ENCODE data around the gene RNF183.
"Not testable (repeated sequence)": the region's sequence is repeated elsewhere in the genome, so short reads cannot be mapped to it uniquely, and the experiment has no call there.

RNF183 gene

DNA sequence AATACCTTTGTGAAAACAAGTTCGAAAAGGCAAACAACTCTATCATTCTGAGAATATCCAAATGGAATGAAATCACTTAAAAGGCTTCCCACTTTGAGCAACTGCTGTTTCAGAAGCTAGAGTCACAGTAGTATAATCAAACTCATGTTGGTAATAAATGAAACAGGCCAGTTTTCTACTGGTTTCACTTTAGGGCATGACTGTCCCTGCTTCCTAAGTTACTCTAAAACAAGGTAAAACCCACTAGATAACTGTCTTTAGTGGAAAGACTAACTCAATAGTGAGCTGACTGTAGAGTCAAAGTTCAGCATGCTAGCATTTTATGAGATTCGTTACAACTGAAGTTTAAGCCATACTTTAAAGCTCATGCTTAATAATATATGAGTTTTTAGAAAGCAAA is 33.8 kb downstream of the RNF183 start:
- no peak for DNase-seq (ENCODE audit: low read depth)
- Histone ChIP-seq H3K36me3 (ENCODE audit: control insufficient read depth, insufficient read depth, low read length, severe bottlenecking) (peaks cover 52% of the 10 kb centered on the region), H3K27me3 (replicated peaks; ENCODE audit: control insufficient read depth, insufficient read depth, low read length) (no peaks in the 10 kb centered on the region), H3K4me3 (ENCODE audit: low read length) (no peak overlapping the region), H3K9me3 (ENCODE audit: control insufficient read depth, low read length) (no peaks in the 10 kb centered on the region), H3K4me1 (ENCODE audit: control insufficient read depth, insufficient read depth, low read length) (peaks cover 11% of the 10 kb centered on the region), H3K9ac (ENCODE audit: low read length) (no peak overlapping the region)

GRCh38 chr9:113267911-113268566 is 35.1 kb downstream of the RNF183 start:
- Histone ChIP-seq H3K9ac (ENCODE audit: low read length) (no peak overlapping the region), H3K9me3 (ENCODE audit: control insufficient read depth, low read length) (no peaks in the 10 kb centered on the region), H3K4me3 (ENCODE audit: low read length) (no peak overlapping the region), H3K36me3 (ENCODE audit: control insufficient read depth, insufficient read depth, low read length, severe bottlenecking) (peaks cover 54% of the 10 kb centered on the region), H3K27me3 (replicated peaks; ENCODE audit: control insufficient read depth, insufficient read depth, low read length) (no peaks in the 10 kb centered on the region), H3K4me1 (ENCODE audit: control insufficient read depth, insufficient read depth, low read length) (peaks cover 3% of the 10 kb centered on the region)
- no peak for DNase-seq (ENCODE audit: low read depth)

DNA sequence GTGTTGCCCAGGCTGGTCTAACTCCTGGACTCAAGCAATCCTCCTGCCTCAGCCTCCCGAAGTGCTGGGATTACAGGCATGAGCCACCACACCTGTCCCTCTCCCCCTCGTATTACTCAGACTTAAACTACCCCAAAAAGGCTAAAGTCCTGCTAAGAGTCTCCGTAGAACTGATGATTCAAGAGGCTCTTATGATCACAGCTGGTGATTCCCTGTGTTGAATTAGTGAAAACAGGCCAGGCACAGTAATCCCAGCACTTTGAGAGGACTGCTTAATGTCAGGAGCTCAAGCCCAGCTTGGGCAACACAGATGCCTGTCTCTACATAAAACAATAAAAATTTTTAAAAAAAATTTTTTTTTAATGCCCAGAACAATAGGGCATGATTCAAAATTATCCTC is 37.0 kb downstream of the RNF183 start:
- H3K9ac ChIP-seq (ENCODE audit: low read length): no peak overlapping the region
- peaks cover 3% of the 10 kb centered on the region for H3K4me1 ChIP-seq (ENCODE audit: control insufficient read depth, insufficient read depth, low read length)
- peaks cover 53% of the 10 kb centered on the region for H3K36me3 ChIP-seq (ENCODE audit: control insufficient read depth, insufficient read depth, low read length, severe bottlenecking)
- no peaks in the 10 kb centered on the region for H3K27me3 ChIP-seq (replicated peaks; ENCODE audit: control insufficient read depth, insufficient read depth, low read length)
- H3K9me3 ChIP-seq (ENCODE audit: control insufficient read depth, low read length): no peaks in the 10 kb centered on the region
- no peak for DNase-seq (ENCODE audit: low read depth)
- H3K4me3 ChIP-seq (ENCODE audit: low read length): no peak overlapping the region

DNA sequence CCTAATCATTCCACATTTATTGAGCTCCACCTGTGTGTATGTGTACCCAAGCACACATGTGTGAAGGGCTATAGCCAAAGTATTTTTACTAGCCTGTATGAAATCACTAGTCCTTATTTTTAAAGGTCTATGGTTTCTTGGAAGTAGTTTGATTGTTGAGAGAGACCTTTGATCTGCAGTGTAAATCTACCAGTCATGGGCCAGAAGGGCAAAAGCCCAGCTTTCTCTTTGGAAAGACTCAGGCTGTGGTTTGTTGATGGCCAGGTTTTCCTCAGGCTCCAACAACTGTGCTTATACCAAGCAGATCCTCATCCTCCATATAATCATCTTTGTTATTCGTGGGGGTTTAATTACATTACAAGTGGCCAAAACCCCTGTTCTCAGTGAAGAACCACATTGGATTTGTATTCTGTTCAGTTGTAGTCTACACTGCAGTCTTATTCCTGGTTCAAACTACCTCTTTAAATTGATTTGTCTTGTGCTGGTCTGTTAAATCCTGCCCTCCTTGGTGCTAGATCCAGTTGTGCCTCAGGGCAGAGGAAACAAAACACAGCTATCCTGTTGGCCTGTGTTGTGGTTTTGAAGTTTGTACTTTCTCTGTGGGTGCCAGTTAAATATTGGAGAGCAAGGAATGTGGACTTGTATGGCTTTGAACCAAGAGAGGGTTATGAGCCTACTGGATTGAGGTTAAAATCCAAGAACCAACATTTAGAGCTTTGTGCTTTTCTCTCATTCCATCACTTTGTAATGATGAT is 41.1 kb downstream of the RNF183 start:
- Histone ChIP-seq H3K27me3 (replicated peaks; ENCODE audit: control insufficient read depth, insufficient read depth, low read length) (no peaks in the 10 kb centered on the region), H3K36me3 (ENCODE audit: control insufficient read depth, insufficient read depth, low read length, severe bottlenecking) (peaks cover 67% of the 10 kb centered on the region), H3K4me1 (ENCODE audit: control insufficient read depth, insufficient read depth, low read length) (no peaks in the 10 kb centered on the region), H3K4me3 (ENCODE audit: low read length) (no peak overlapping the region), H3K9me3 (ENCODE audit: control insufficient read depth, low read length) (no peaks in the 10 kb centered on the region), H3K9ac (ENCODE audit: low read length) (no peak overlapping the region)
- peak; percentile 15 for DNase-seq (ENCODE audit: low read depth)

DNA sequence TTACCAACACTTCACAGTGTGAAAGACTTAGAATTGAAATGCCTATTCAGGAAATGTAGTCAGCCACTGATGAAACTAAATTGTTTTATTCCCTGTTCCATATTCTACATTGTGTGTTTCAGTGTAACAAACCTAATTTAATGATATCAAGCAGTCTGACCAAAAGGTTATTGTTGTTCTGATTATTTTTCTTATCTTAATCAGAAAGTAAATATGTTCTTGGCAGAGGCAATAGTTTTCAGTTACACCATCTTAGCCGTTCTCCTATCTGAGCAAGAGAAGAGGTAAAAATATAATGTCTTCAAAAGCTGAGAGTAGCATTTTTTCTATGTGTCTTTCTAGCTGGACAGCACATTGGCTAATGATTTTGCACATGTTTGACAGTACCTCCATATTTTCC is 44.9 kb downstream of the RNF183 start:
- H3K4me1 ChIP-seq (ENCODE audit: control insufficient read depth, insufficient read depth, low read length): no peaks in the 10 kb centered on the region
- peaks cover 68% of the 10 kb centered on the region for H3K36me3 ChIP-seq (ENCODE audit: control insufficient read depth, insufficient read depth, low read length, severe bottlenecking)
- no peak overlapping the region for H3K4me3 ChIP-seq (ENCODE audit: low read length)
- no peaks in the 10 kb centered on the region for H3K27me3 ChIP-seq (replicated peaks; ENCODE audit: control insufficient read depth, insufficient read depth, low read length)
- no peaks in the 10 kb centered on the region for H3K9me3 ChIP-seq (ENCODE audit: control insufficient read depth, low read length)
- DNase-seq (ENCODE audit: low read depth): no peak
- H3K9ac ChIP-seq (ENCODE audit: low read length): no peak overlapping the region

DNA sequence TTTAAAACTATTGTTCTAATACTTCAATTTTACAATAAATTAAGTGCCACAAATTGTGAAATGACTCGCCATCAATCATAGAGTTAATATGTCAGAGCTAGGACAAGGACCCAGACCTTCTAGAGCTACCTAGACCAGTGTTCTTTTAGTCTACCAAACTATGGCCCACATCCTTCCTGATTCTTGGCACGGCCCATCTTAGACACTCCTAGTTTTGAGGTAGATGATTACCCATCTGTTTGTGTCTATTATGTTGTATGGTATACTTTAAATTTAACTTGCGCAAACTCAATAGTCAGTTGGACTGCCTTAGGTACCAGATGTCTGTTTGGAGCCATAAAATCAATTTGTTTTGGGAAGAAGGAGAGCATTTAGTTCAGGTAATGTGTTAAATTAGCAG is 45.3 kb downstream of the RNF183 start:
- Histone ChIP-seq H3K9me3 (ENCODE audit: control insufficient read depth, low read length) (no peaks in the 10 kb centered on the region), H3K27me3 (replicated peaks; ENCODE audit: control insufficient read depth, insufficient read depth, low read length) (no peaks in the 10 kb centered on the region), H3K9ac (ENCODE audit: low read length) (no peak overlapping the region), H3K36me3 (ENCODE audit: control insufficient read depth, insufficient read depth, low read length, severe bottlenecking) (peaks cover 65% of the 10 kb centered on the region), H3K4me3 (ENCODE audit: low read length) (no peak overlapping the region), H3K4me1 (ENCODE audit: control insufficient read depth, insufficient read depth, low read length) (no peaks in the 10 kb centered on the region)
- DNase-seq (ENCODE audit: low read depth): no peak

- H3K4me1 ChIP-seq (ENCODE audit: control insufficient read depth, insufficient read depth, low read length): no peaks in the 10 kb centered on the region
Measured at GRCh38 chr9:113255438-113255837, 47.7 kb downstream of the RNF183 start.

GRCh38 chr9:113254991-113255390 is 48.2 kb downstream of the RNF183 start:
- H3K9me3 ChIP-seq (ENCODE audit: control insufficient read depth, low read length): no peaks in the 10 kb centered on the region
- no peak overlapping the region for H3K9ac ChIP-seq (ENCODE audit: low read length)
- no peaks in the 10 kb centered on the region for H3K27me3 ChIP-seq (replicated peaks; ENCODE audit: control insufficient read depth, insufficient read depth, low read length)
- H3K36me3 ChIP-seq (ENCODE audit: control insufficient read depth, insufficient read depth, low read length, severe bottlenecking): peaks cover 39% of the 10 kb centered on the region
- H3K4me3 ChIP-seq (ENCODE audit: low read length): no peak overlapping the region
- no peak for DNase-seq (ENCODE audit: low read depth)
- H3K4me1 ChIP-seq (ENCODE audit: control insufficient read depth, insufficient read depth, low read length): no peaks in the 10 kb centered on the region

More at GRCh38 chr9:113255438-113255837, 47.7 kb downstream of the RNF183 start:
- H3K4me3 ChIP-seq (ENCODE audit: low read length): no peak overlapping the region
- H3K9ac ChIP-seq (ENCODE audit: low read length): no peak overlapping the region
- no peak for DNase-seq (ENCODE audit: low read depth)
- no peaks in the 10 kb centered on the region for H3K27me3 ChIP-seq (replicated peaks; ENCODE audit: control insufficient read depth, insufficient read depth, low read length)
- H3K36me3 ChIP-seq (ENCODE audit: control insufficient read depth, insufficient read depth, low read length, severe bottlenecking): peaks cover 44% of the 10 kb centered on the region
- no peaks in the 10 kb centered on the region for H3K9me3 ChIP-seq (ENCODE audit: control insufficient read depth, low read length)

- Histone ChIP-seq H3K4me3 (ENCODE audit: low read length) (no peak overlapping the region), H3K4me1 (ENCODE audit: control insufficient read depth, insufficient read depth, low read length) (no peaks in the 10 kb centered on the region), H3K9me3 (ENCODE audit: control insufficient read depth, low read length) (no peaks in the 10 kb centered on the region), H3K36me3 (ENCODE audit: control insufficient read depth, insufficient read depth, low read length, severe bottlenecking) (no peaks in the 10 kb centered on the region), H3K9ac (ENCODE audit: low read length) (no peak overlapping the region), H3K27me3 (replicated peaks; ENCODE audit: control insufficient read depth, insufficient read depth, low read length) (no peaks in the 10 kb centered on the region)
- DNase-seq (ENCODE audit: low read depth): no peak
Measured at GRCh38 chr9:113250807-113251206, 52.4 kb downstream of the RNF183 start.

DNA sequence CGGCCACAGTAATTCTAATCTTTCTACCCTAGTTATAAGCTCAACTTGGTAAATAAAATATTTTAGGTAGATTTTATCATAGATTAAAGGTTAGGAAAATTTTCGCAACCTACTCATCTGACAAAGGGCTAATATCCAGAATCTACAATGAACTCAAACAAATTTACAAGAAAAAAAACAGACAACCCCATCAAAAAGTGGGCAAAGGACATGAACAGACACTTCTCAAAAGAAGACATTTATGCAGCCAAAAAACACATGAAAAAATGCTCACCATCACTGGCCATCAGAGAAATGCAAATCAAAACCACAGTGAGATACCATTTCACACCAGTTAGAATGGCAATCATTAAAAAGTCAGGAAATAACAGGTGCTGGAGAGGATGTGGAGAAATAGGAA is 53.5 kb downstream of the RNF183 start:
- not testable (repeated sequence) for H3K9ac ChIP-seq (ENCODE audit: low read length); H3K9me3 ChIP-seq (ENCODE audit: control insufficient read depth, low read length); H3K27me3 ChIP-seq (replicated peaks; ENCODE audit: control insufficient read depth, insufficient read depth, low read length); DNase-seq (ENCODE audit: low read depth); H3K4me3 ChIP-seq (ENCODE audit: low read length); H3K4me1 ChIP-seq (ENCODE audit: control insufficient read depth, insufficient read depth, low read length); H3K36me3 ChIP-seq (ENCODE audit: control insufficient read depth, insufficient read depth, low read length, severe bottlenecking)

DNA sequence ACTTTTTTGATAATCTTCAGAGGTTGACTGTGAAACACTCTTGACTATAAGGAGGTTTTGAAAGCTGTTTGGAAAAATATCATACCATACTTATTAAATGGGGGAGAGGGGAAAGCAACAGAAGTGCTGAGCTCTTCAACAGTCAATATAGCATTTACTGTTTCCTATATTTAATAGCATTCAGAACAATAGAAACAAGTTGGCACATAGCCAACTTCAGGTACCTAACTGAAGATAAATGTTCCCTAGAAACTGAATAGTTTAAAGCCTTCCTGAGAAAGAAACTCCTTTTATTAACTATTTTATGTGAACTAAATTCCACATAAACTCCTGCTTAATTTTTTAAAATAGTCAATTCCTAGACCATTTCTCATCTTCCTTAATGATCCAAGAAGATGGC is 55.5 kb downstream of the RNF183 start:
- no peak for DNase-seq (ENCODE audit: low read depth)
- no peaks in the 10 kb centered on the region for H3K4me1 ChIP-seq (ENCODE audit: control insufficient read depth, insufficient read depth, low read length)
- no peaks in the 10 kb centered on the region for H3K36me3 ChIP-seq (ENCODE audit: control insufficient read depth, insufficient read depth, low read length, severe bottlenecking)
- no peak overlapping the region for H3K4me3 ChIP-seq (ENCODE audit: low read length)
- H3K9ac ChIP-seq (ENCODE audit: low read length): no peak overlapping the region
- H3K27me3 ChIP-seq (replicated peaks; ENCODE audit: control insufficient read depth, insufficient read depth, low read length): no peaks in the 10 kb centered on the region
- no peaks in the 10 kb centered on the region for H3K9me3 ChIP-seq (ENCODE audit: control insufficient read depth, low read length)
